GM21447 (cell line): ENCODE measurements around the gene ST6GALNAC5.
"Not testable (repeated sequence)": the region's sequence is repeated elsewhere in the genome, so short reads cannot be mapped to it uniquely, and the experiment has no call there.

Experiments
- ATAC-seq: cut with Tn5 transposase; IDR thresholded peaks from one replicate; pipeline ENCODE4 v1.9.1; 2021; ENCODE audit not compliant: unreplicated experiment

ST6GALNAC5 gene

DNA sequence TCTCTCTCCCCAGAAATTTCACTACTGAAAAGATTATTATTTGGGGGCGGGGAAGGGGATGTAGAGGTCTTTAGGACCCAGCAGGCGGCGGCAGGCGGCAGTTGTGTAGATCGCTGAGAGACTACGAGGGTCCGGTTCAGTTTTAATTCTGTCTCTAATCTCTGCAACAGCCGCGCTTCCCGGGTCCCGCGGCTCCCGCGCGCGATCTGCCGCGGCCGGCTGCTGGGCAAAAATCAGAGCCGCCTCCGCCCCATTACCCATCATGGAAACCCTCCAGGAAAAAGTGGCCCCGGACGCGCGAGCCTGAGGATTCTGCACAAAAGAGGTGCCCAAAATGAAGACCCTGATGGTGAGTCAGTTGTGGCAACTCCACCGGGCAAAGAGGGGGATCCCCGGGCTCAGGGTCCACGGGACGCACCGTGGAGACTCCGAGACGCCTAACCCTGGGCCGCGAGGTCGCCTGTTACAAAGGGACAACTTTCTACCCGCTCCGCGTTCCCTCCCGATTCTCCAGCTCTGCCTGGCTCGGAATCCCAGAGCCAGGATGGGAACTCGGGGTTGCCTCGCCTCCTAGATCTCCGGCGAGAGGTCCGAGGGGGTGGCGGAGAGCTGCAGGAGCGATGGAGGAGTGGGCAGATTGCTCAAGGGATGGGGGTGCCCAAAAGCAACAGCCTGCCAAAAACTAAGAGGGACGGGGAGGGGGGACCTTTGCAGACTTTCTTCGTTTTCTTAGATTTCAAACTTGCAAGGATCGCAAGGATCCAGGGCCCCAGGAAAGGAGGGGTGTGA is at the start of gene ST6GALNAC5:
Gene ST6GALNAC5, plus strand, starts transcription at position 139 of the 789 bp plus-strand sequence.
- ATAC-seq, result no peak

DNA sequence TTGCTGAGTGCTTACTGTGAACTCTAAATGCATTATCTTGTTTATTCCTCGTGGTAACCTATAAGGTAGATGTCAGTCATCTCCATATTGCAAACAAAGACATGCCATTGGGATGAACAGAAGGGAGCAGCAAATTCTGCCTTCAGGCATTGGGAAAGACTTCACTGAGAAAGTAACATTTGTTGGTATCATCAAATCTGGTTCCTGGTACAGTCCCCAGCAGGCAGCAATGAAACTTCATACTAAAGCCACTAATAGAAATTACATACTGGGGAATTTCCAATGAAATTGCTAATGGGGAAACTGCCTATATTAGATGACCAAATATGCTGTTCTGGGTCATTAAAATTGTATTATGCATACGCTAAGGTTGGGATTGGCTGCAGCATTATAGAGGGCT is 47.3 kb upstream of the ST6GALNAC5 start:
- ATAC-seq, result no peak

DNA sequence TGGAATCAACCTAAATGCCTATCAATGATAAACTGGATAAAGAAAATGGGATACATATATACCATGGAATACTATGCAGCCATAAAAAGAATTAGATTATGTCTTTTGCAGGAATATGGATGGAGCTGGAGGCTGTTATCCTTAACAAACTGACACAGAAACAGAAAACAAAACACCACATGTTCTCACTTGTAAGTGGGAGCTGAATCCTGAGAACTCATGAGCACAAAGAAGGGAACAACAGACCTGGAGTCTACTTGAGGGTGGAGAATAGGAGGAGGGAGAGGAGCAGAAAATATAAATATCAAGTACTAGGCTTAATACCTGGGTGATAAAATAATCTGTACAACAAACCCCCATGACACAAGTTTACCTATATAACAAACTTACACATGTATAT is 44.3 kb upstream of the ST6GALNAC5 start:
- not testable (repeated sequence) for ATAC-seq

DNA sequence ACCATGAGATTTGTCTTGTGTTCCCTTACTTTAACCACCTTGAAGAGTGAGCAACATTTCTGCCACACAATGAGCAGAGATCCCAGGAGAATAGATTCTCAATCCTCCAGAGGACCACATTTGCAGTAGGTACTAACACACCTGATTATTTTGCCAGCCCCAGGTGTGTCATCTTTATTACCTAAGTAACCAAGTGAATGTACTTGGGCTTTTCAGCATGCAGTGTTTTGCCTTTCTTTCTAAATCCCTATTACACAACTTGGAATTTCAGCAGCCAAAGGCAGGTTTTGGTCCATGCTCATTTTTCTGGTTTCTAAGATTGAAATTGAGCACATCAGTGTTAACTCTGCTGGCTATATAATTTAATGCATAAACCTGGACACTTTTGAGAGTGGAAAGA is 43.2 kb upstream of the ST6GALNAC5 start:
- no peak for ATAC-seq

DNA sequence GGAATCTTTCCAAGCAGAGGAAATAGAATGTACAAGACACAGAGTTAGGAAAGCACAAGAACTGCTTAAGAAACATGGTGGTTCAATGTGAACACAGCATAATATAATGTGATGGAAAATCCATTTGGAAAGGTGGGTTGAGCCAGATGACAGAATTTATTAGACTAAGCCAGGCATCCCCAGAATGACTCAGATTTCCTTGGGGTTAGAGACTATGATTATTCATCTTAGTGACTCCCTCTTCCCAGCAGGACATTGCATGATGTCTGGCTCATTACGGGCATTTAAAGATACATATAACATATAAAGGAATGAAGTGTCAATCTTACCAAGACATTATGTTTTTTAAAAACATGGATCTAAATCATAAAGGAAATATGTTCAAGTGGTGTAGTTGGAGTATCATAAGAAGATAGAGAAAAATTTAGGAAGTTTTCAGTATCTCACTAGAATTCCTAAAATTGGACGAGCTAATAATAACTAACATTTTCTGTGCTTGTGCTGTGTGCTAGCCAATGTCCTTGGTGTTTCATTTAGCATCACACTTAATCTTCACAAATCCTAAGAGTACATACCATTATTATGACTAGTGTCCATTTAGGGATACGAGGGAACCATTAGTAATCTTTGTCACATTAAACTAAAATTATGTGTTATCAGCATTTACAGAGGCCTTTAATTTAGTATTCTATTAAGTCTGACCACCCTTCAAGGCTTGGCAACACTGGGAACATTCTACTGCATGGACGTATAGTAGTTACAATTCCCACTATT is 41.0 kb upstream of the ST6GALNAC5 start:
- ATAC-seq, result no peak

DNA sequence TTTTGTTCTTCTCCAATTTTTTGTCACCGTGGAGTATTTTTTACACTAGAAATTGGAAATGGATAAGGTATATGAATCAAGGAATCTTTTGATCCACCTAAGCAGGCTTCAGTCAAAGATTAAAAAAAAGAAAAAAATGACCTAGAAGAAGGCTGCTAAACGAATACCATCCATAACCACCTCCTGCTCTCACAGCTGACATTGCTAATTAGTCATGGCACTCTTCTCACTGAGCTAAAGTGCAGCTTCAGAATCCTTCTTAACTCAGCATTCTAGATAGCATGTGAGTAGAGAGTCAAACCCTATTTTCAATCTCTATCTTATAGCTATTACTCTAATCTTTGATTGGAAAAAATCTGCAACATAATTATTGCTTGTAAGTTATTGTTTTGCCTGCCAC is 40.2 kb upstream of the ST6GALNAC5 start:
- ATAC-seq, result no peak

DNA sequence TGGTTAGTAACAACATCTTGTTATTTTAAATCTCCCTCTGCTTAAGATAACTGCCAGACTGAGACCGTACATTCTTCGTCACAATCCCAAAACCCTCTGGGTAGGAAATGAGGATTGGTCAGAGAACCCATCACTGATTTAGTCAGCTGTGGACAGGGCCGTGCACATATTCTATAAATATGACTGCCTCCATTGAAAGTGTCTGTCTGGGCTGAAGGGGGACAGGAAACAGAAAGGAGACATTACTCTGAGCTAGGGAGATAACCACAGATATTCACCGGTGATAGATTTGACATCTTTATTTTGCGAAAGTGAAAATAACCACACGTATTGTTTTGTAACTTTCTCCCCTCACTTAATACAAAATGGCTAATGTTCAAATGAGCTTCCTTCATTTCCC is 36.9 kb upstream of the ST6GALNAC5 start:
- peak; percentile 72 for ATAC-seq

DNA sequence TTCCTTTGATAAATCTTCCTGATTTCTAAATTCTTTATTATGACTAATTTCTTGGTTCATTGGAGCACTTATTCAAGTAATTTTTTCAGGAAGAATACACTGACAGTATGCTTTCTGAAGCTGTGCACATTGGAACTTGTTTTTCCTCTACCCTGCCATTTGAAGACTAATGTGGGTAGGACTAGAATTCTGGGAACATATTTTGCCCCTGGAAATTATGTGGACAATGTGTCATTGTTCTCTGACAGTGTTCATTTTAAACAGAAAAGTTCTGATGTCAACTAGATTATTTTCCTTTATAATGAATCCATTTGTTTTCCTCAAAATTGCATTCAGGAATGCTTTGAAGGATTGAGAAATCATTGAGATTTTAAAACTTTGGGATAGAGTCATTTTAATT is 34.8 kb upstream of the ST6GALNAC5 start:
- no peak for ATAC-seq

DNA sequence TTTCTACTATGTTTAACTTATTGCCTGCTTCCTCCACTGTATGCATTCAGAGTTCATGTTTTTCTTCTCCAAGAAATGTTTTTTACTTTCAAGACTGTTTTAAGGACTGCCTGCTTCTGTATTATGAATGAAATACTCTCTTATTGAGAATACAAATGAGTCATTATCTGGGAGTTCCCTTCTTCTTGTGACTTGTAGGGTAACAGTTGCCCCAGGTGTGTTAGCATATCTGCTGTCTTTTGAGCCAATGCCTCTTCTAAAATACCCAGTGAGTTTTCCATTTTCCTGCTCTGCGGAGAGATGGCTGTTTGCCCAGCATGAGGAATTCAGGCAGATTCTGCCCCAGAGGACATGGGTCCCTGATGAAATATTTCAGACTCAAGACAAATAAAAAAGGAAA is 34.1 kb upstream of the ST6GALNAC5 start:
- ATAC-seq, result no peak

DNA sequence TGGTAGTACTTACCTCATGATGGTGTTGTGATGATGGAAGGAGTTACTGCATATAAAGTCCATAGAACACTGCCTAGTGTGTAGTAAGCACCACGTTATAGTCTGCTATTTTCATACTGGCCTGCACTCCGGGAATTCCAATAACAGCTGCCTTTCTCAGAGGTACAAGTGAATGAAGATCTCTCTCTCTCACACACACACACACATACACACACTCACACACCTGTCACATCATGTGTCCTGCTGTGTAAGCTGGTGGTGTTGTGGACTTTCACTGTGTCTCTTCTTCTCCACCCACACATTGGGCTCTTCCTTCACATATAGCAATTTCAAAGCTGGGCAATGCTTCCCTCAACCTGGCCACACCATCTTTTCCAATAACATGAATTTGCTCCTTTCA is 33.4 kb upstream of the ST6GALNAC5 start:
- no peak for ATAC-seq

DNA sequence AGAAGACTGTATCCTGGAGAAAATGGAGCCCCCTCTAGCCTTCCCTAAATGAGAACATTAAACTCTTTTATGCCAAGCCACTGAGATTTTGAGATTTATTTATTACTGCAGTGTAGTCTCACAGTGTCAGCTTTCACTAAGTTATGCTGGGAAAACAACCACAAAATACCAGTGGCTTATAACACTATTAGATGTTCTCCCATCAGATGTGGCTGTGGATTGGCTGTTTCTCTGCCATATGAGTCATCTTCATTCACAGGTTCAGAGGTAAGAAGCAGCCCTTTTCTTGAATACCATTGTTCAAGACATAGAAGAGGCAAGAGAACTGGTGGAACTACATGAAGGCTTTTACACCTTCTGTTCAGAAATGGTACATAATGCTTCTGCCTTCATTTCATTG is 32.1 kb upstream of the ST6GALNAC5 start:
- no peak for ATAC-seq

DNA sequence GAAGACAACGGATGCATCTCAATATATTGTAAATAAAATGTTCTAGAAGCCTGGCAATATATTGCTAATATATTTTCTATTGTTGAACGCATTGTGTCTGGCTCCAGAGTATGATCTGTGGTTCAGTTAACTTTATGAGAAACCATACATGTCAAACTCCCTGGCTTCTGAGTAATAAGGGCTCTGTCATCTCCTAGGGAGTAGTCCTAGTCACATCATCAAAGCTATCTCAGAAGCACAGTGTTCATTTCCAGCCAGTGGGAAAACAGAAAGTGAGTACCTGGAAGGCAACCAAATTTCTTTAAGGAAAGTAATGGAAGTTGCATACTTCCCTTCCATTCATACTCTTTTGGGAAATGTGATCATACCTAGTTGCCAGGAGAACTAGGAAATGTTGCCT is 27.0 kb upstream of the ST6GALNAC5 start:
- no peak for ATAC-seq

DNA sequence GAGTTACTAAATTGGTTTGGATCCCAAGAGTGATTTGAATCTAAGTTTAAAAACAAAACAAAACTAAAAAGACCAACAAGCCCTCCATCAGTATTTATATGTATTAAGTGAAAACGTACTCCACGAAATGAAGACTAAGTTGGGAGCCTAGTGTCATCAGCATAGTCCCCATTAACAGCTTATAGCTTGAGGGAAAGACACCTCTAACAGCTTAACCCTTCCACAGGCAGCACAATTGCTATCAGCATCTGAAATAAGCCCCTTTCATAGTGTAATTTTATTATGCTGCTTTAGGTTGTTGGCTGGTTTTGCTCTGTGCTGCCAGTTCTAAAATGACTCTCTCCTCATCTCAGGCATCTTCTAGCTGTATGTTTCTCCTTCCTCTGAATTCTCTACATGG is 25.8 kb upstream of the ST6GALNAC5 start:
- no peak for ATAC-seq

DNA sequence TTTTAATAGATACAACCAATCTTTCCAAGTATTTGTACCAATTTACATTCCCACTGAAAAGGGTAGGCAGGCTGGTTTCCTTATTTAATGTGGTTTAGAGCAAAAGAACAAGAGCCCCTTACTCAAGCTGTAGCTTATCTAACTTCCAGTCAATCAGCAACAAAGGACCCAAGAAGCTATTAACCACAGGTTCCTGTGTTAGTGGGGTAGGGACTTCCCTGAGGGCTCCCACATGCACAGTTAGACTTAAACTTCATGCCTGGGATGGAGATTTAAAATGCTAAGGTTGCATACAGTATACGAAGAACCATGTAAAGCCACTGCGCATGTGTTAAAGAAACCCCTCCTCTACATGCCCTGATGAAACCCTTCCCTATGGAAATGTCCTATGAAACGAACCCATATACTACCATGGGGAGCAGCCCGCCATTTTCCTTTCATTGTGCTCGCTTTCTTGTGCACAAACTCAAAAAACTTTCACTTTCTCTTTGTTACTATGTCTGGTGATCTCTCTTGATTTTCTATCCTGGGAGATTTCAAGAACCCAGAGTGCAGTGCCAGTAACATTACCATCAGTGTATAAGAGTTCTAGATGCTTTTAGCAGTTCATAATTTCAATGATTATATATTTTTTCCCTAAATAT is 23.3 kb upstream of the ST6GALNAC5 start:
- ATAC-seq, result no peak

DNA sequence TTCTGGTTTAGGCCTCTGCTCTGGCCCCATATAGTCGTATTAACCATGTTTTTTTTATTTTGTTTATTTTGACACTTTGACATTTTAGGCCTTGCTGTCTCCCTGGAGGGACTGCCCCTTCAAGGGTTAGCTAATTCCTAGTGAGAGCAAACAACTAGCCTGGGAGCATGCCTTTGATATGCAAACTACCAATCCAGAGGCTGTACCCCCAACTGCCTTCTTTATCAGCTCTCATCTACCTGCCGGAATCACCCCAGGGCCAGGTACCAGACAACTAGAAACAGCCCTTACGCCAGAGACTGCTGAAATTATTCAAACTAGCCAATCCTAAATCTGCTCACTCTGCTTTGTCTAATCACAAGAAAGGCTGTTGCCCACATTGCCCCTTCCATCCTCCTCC is 13.0 kb upstream of the ST6GALNAC5 start:
- no peak for ATAC-seq

DNA sequence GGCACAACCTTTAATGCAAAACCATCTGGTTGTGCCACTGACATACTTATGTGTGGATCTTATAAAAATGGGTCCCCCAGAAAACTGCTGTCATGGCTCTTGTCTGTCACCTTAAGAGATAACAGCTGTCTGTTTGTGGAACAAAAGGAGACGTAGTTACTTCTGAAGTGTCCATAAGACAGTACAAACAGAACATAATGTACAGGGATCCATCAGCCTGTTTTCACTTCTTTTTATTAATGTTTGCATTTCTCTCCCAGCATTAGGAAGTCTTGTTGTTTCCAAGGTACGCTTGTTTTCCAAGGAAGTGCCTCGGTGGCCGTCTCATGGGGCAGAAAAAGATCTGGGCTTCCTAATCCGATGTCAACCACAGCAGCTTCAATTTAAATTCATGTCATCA is 11.2 kb upstream of the ST6GALNAC5 start:
- ATAC-seq, result no peak

DNA sequence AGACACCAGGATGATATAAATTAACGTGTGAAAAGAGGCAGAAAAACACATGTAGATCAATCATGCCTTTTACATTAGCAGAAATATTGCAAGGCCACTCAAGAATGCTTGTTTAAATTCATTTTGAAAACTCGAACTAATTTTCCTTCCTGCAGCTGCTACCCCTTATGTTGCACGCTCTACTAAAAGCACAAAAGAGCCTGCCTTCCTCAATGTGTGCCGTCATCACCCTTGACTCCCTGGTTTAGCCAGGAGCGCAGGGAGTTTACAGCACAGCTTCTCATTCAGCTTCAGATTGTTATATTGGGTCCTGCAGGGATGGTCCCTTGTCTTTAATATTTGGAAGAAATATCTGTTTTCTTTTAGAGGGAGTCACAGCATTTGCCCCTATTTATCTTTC is 10.1 kb upstream of the ST6GALNAC5 start:
- no peak for ATAC-seq

DNA sequence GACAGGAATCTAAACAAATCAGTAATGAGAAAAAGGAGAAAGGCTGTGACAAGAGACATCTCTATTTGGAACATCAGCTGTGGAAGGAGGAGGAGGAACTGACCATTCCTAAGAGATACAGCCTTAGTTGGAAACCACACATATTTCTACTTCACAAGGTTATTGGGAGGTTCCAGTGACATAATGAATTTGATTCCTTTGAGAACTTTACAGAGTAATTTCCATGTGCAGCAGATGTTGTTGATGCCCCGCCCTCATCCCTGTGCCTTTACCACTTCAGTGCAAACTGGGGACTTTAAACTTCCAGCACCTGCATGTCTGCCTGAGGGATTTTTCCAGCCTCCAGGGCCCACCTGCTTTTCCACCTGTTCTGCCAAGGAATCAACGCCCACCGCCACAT is 9.3 kb upstream of the ST6GALNAC5 start:
- no peak for ATAC-seq

DNA sequence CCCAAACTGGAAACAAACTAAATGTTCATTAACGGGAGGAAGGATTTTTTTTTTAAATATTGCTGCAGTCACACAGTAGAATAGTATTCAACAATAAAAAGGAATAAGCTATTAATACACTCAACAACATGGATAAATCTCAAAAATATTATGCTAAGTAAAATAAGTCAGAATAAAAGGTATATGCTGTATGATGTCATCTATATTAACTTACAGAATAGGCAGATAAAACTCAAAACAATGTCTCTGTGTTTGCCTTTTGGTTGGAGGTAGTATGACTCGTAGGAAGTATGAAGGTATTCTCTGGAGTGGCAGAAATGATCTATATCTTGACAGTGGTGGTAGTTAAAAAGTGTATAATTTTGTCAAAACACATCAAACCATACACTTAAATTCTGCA is 6.1 kb upstream of the ST6GALNAC5 start:
- ATAC-seq, result no peak

DNA sequence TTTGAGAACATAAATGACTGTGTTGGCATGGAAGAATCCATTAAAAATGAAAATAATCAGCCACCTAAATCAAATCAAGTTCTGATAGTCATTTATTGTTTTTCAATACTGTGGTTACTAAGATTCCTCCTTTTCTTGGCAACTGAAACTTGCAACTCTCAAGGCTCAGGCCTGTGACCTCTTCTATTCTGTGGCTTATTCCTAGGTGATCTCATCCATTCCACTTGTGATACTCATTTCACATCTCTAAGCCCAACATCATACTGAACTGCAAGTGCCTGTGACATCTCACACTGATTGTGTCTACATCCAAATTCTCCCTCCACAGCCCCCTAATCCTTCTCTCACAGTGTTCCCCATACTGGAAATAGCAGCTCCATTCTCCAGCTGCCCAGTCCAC is 4.8 kb upstream of the ST6GALNAC5 start:
- no peak for ATAC-seq

DNA sequence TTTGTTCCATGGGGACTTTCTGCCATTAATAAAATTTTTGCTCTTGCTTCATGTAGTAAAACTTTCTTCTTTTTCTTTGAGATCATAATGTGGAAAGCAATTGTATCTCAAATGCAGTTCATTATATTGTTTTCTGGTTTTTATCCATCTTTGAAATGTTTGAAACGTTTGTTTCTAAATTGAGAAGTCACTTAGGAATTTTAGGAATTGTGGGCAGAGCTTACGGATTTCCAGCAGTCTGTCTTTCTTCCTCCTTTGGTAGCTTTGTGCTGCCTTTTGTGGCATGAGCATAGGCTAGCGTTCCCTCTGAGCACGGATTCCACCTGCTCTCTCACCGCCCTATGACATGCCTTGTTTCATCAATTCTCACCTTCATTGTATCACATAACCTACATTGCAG is 2.9 kb upstream of the ST6GALNAC5 start:
- ATAC-seq, result no peak

DNA sequence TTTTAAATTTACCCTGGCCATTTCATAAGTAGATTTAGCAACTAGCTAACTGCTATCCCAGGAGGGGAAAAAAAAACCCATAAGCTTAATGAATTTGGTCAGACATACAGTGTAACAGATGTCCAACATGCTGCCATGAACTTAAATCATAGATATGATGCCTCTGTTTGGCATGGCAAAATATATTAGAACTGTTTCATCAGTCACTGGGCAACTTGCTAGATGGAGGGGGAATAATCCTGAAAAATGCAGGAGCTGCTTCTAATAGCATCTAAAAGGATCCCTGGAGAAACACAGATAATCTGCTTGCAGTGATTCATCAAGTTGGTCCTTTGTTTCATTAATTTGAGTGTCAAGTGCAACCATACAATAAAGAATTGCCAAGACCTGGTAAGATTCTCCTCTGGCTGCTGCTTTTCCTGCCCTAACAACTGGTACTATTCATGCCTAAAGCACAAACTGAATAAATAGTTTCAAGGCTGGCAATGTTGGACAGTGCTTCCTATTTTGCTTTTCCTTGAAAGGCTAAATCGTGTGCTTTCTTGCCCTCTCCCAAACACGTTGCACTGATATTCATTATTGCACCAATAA is 1.5 kb upstream of the ST6GALNAC5 start:
- ATAC-seq, result no peak
